SK-N-SH treated with all-trans-retinoic acid at 6 μM for 48 hours (cell line): ENCODE results near the gene SUGP2.
"Not testable (repeated sequence)": the region's sequence is repeated elsewhere in the genome, so short reads cannot be mapped to it uniquely, and the experiment has no call there.

Source experiments
- ARNTL ChIP-seq: fragments of 450-650 bp; formaldehyde crosslinking; IDR thresholded peaks from 2 replicates; pipeline ENCODE4 v1.5.0; 2020; ENCODE audit warnings: low read depth, mild to moderate bottlenecking, moderate library complexity, borderline replicate concordance
- CREB5 ChIP-seq: fragments of 250-450 bp; sonication (Bioruptor Pico); IDR thresholded peaks from 2 replicates; pipeline ENCODE4 v1.5.1; 2020; ENCODE audit warnings: low read depth, mild to moderate bottlenecking, moderate library complexity
- PPARA ChIP-seq: fragments of 250-450 bp; sonication (Bioruptor Pico); IDR thresholded peaks from 2 replicates; pipeline ENCODE4 v1.5.0; 2020; ENCODE audit warnings: mild to moderate bottlenecking, borderline replicate concordance
- RARB ChIP-seq: fragments of 250-450 bp; sonication (Bioruptor Pico); IDR thresholded peaks from 2 replicates; pipeline ENCODE4 v1.8.0; 2021; ENCODE audit warnings: mild to moderate bottlenecking, moderate library complexity
- SNAI2 ChIP-seq: fragments of 250-450 bp; sonication (Bioruptor Pico); IDR thresholded peaks from 2 replicates; pipeline ENCODE4 v1.5.0; 2020; ENCODE audit warnings: mild to moderate bottlenecking, moderate library complexity
- TF ChIP-seq, protein P1 (sequence below): fragments of 250-450 bp; sonication (Bioruptor Pico); IDR thresholded peaks from 2 replicates; pipeline ENCODE4 v1.8.0; 2020; ENCODE audit warnings: mild to moderate bottlenecking, moderate library complexity, borderline replicate concordance

DNA sequence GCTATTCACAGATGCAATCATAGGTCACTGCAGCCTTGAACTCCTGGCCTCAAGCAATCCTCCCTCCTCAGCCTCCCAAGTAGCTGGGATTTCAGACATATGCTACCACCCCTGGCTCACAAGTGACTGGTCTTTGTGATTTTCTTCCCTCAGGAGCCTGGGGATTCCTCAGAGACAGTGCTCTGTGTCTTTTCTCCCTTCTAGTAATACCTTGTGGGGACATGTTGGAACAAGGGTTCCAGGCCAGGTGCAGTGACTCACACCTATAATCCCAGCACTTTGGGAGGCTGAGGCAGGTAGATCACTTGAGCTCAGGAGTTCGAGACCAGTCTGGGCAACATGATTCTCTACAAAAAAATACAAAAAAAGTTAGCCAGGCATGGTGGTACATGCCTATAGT is 9.9 kb downstream of the SUGP2 start:
- TF ChIP-seq CREB5 (CRISPR knock-in tag); RARB (CRISPR knock-in tag); ARNTL; SNAI2; PPARA: not testable (repeated sequence)
- TF ChIP-seq, protein P1, sequence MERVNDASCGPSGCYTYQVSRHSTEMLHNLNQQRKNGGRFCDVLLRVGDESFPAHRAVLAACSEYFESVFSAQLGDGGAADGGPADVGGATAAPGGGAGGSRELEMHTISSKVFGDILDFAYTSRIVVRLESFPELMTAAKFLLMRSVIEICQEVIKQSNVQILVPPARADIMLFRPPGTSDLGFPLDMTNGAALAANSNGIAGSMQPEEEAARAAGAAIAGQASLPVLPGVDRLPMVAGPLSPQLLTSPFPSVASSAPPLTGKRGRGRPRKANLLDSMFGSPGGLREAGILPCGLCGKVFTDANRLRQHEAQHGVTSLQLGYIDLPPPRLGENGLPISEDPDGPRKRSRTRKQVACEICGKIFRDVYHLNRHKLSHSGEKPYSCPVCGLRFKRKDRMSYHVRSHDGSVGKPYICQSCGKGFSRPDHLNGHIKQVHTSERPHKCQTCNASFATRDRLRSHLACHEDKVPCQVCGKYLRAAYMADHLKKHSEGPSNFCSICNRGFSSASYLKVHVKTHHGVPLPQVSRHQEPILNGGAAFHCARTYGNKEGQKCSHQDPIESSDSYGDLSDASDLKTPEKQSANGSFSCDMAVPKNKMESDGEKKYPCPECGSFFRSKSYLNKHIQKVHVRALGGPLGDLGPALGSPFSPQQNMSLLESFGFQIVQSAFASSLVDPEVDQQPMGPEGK = not testable (repeated sequence)
